ENCODE results near the gene DMD. TPM values are rescaled to one million over a fixed set of nuclear protein-coding genes. Genes with fewer than 3 reads are reported as not detected.

DMD gene
- total RNA-seq, 2 donors from 2014 or later = 19.6 to 24.9 TPM

- H3K27ac Mint-ChIP-seq = no peak overlapping the region
- Histone ChIP-seq H3K27me3 (ENCODE audit: control insufficient read depth, insufficient read depth, low read length, poor library complexity, severe bottlenecking) (no peaks in the 10 kb centered on the region), H3K4me3 (ENCODE audit: low read length) (no peak overlapping the region), H3K9ac (ENCODE audit: extremely low read depth, low read length, poor library complexity, severe bottlenecking) (no peak overlapping the region), H3K36me3 (ENCODE audit: control insufficient read depth, insufficient read depth, low read length) (no peaks in the 10 kb centered on the region), H3K27ac (ENCODE audit: low read depth, low read length) (no peak overlapping the region), H3K9me3 (ENCODE audit: control insufficient read depth, low read length) (no peaks in the 10 kb centered on the region), H3K4me1 (ENCODE audit: control insufficient read depth, insufficient read depth, low read length) (no peaks in the 10 kb centered on the region)
- TF ChIP-seq CTCF (conservative IDR thresholded peaks at IDR 0.05) = no peak
- no peak for DNase-seq
- no peak overlapping the region for H3K4me3 Mint-ChIP-seq
- no peaks in the 10 kb centered on the region for H3K27me3 Mint-ChIP-seq (ENCODE audit: insufficient read depth)
- no peaks in the 10 kb centered on the region for H3K36me3 Mint-ChIP-seq (ENCODE audit: low read depth)
- WGBS, 2 experiments (ENCODE audit: insufficient coverage in 1 of 2, insufficient read length in 1 of 2) = 86 to 94% methylated on average over 1 to 3 of the region's 3 CpGs
- H3K9me3 Mint-ChIP-seq = peaks cover 3% of the 10 kb centered on the region
- H3K4me1 Mint-ChIP-seq = no peaks in the 10 kb centered on the region
Observed at GRCh38 chrX:33032700-33033099, 178.6 kb downstream of the DMD start.

- Histone ChIP-seq H3K9ac (ENCODE audit: extremely low read depth, low read length, poor library complexity, severe bottlenecking) (no peak overlapping the region), H3K4me1 (ENCODE audit: control insufficient read depth, insufficient read depth, low read length) (no peaks in the 10 kb centered on the region), H3K27me3 (ENCODE audit: control insufficient read depth, insufficient read depth, low read length, poor library complexity, severe bottlenecking) (no peaks in the 10 kb centered on the region), H3K9me3 (ENCODE audit: control insufficient read depth, low read length) (peaks cover 7% of the 10 kb centered on the region), H3K36me3 (ENCODE audit: control insufficient read depth, insufficient read depth, low read length) (no peaks in the 10 kb centered on the region), H3K4me3 (ENCODE audit: low read length) (no peak overlapping the region), H3K27ac (ENCODE audit: low read depth, low read length) (no peak overlapping the region)
- DNase-seq = no peak
- peaks cover 18% of the 10 kb centered on the region for H3K9me3 Mint-ChIP-seq
- H3K4me3 Mint-ChIP-seq = no peak overlapping the region
- 96% methylated on average over 6 of the region's 6 CpGs; no CpG with 5 or more reads in 1 of the 2 experiments for WGBS, 2 experiments (ENCODE audit: insufficient coverage in 1 of 2, insufficient read length in 1 of 2)
- peaks cover 20% of the 10 kb centered on the region for H3K36me3 Mint-ChIP-seq (ENCODE audit: low read depth)
- H3K27ac Mint-ChIP-seq = peak overlapping the region; percentile 69
- no peaks in the 10 kb centered on the region for H3K27me3 Mint-ChIP-seq (ENCODE audit: insufficient read depth)
- no peak for TF ChIP-seq CTCF (conservative IDR thresholded peaks at IDR 0.05)
- H3K4me1 Mint-ChIP-seq = peaks cover 26% of the 10 kb centered on the region
Observed at GRCh38 chrX:33014949-33015348, 196.4 kb downstream of the DMD start.

- H3K36me3 Mint-ChIP-seq (ENCODE audit: low read depth) = peaks cover 20% of the 10 kb centered on the region
- TF ChIP-seq CTCF (conservative IDR thresholded peaks at IDR 0.05) = no peak
- H3K9me3 ChIP-seq (ENCODE audit: control insufficient read depth, low read length) = peaks cover 7% of the 10 kb centered on the region
Observed at GRCh38 chrX:33014086-33014485, 197.3 kb downstream of the DMD start.

More at GRCh38 chrX:33014086-33014485, 197.3 kb downstream of the DMD start:
- peaks cover 18% of the 10 kb centered on the region for H3K9me3 Mint-ChIP-seq
- H3K4me3 ChIP-seq (ENCODE audit: low read length) = no peak overlapping the region
- no peaks in the 10 kb centered on the region for H3K27me3 Mint-ChIP-seq (ENCODE audit: insufficient read depth)
- 91% methylated on average over 3 of the region's 3 CpGs; no CpG with 5 or more reads in 1 of the 2 experiments for WGBS, 2 experiments (ENCODE audit: insufficient coverage in 1 of 2, insufficient read length in 1 of 2)
- no peak for DNase-seq
- no peak overlapping the region for H3K27ac ChIP-seq (ENCODE audit: low read depth, low read length)
- H3K4me1 ChIP-seq (ENCODE audit: control insufficient read depth, insufficient read depth, low read length) = no peaks in the 10 kb centered on the region
- H3K27ac Mint-ChIP-seq = no peak overlapping the region
- H3K9ac ChIP-seq (ENCODE audit: extremely low read depth, low read length, poor library complexity, severe bottlenecking) = no peak overlapping the region
- peaks cover 26% of the 10 kb centered on the region for H3K4me1 Mint-ChIP-seq
- H3K36me3 ChIP-seq (ENCODE audit: control insufficient read depth, insufficient read depth, low read length) = no peaks in the 10 kb centered on the region
- no peaks in the 10 kb centered on the region for H3K27me3 ChIP-seq (ENCODE audit: control insufficient read depth, insufficient read depth, low read length, poor library complexity, severe bottlenecking)
- H3K4me3 Mint-ChIP-seq = no peak overlapping the region
